Fibroblast of upper back skin (primary cell): ENCODE results near the gene ZNF777.
"Not testable (repeated sequence)": the region's sequence is repeated elsewhere in the genome, so short reads cannot be mapped to it uniquely, and the experiment has no call there.

Experiments
- DNase-seq: peaks from one replicate; pipeline ENCODE4 v3.0.0-alpha.2; 2013

The ZNF777 gene

GRCh38 chr7:149460493-149461277 lies at the start of gene ZNF777:
Gene ZNF777, minus strand, starts transcription at chr7:149461062. Its CDS starts 5,040 bp downstream, at chr7:149456022.
- peak; percentile 87 for DNase-seq

DNA sequence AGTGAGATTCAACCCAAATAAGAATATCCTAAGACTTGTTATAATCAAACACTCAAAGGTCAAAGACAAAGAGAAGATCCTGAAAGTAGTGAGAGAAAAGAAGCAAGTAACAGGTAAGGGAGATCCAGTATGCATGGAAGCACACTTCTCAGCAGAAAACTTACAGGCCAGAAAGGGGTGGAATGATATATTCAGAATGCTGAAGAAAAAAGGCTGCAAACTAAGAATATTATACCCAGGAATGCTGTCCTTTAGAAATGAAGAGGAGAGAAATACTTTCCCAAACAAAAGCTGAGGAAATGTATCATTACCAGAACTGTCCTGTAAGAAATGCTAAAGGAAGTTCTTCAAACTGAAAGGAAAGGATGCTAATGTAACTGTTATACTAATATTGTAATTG lies 49.4 kb upstream of the ZNF777 start:
- no peak for DNase-seq

DNA sequence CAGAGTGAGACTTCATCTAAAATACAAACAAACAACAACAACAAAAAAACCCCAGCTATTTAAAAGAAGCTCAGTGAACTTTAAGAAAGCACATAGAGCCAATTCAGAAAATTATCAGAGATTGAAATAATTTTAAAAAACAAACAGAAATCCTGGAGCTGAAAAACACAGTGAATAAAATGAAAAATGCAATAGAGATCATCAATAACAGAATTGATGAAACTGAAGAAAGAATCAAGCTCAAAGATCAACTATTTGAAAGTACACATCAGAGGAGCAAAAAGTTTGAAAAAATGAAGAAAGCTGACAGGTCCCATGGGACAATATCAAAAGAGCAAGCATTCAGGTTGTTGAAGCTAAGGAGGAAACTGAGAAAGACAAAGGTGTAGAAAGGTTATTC lies 48.9 kb upstream of the ZNF777 start:
- DNase-seq, result no peak

- no peak for DNase-seq
Measured at GRCh38 chr7:149505551-149505950, 44.7 kb upstream of the ZNF777 start.

GRCh38 chr7:149501651-149502050 lies 40.8 kb upstream of the ZNF777 start:
- DNase-seq, result no peak

- no peak for DNase-seq
Measured at GRCh38 chr7:149500910-149501309, 40.0 kb upstream of the ZNF777 start.

- no peak for DNase-seq
Measured at GRCh38 chr7:149500201-149500600, 39.3 kb upstream of the ZNF777 start.

- no peak for DNase-seq
Measured at GRCh38 chr7:149498811-149499210, 37.9 kb upstream of the ZNF777 start.

DNA sequence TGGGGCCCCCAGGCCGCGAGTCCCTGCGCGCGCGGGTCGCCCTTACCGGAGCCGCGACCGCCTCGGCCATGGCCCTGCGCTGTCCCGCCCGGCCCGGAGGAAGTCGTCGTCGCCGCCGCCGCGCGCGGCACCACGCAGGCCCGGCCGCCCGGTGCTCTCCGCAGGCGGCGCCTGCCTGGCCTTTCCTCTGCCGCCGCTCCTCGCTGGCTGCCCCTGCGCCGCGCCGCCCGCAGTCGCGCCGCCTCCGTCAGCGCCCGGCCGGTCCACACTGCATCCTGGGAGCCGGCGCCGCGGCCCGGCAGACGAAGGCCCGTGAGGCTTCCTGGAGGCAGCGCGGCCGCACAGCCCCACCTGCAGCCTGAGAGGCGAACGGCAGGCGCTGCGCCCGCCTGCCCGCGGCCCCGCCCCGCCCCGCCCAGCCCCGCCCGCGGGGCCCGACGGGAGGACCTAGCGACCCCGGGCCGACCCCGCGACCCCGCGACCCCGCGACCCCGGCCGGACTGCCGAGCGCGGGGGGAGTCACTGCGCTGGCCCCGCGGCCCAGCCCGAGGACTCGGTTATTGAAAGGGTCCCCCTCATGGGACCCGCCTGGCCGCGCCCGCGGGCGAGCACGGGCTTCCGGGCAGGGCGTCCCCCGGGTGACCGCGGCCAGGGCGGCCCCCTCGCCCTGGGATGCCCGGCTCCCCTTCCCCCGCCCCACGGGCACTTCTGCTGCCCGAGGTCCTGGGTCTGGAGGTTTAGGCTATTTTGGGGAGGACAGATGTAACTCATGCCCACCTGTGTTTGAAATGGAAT lies 36.8 kb upstream of the ZNF777 start, which contains the start of gene ZNF746:
Gene ZNF746 (minus strand): TSS at position 343 of the 795 bp plus-strand sequence. CDS start 273 bp downstream, at position 70.
- DNase-seq, result peak; percentile 78

GRCh38 chr7:149496642-149497391 lies 36.0 kb upstream of the ZNF777 start:
- peak; percentile 20 for DNase-seq

DNA sequence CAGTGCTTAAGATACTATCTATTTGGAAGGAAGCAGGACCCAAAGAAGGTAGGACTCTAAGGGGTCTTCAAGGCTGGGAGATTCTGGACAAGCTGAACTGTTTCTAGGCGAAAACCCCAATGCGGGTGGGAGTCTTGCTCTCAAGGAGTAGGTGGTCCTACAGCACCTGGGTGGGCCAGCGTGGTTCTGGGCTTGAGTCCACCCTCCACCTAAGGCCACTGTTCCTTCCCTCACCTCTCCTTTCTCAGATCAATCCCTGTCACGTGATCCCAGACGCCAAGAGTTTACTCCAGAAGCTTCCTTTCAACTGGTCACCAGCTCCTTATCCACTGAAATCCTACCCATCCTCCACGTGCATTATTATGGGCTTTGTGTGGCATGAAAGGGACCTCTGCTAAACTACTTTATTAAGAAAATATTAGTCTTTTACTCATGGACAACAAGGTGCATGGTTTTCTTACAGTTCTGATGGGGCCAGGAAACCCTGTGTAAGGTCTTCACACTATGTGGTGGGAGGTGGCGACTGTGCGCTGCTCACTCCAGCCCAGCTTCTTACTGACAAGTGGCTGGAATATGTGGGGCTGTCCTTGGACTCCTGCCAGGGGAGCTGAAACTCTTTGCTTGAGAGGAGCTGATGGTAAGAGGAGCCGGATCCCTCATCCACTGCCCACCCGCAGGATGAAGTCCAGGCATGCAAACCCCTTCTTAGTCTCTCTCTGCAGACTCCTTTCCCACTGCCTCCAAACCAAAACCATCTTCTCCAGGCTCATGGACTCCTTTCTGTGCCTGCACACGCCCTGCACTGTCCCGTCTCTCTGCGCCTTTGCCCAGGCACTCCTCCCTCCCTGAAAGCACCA lies 35.2 kb upstream of the ZNF777 start:
- DNase-seq, result peak; percentile 85

GRCh38 chr7:149494738-149495368 lies 34.0 kb upstream of the ZNF777 start:
- no peak for DNase-seq

GRCh38 chr7:149493975-149494374 lies 33.1 kb upstream of the ZNF777 start:
- DNase-seq, result not testable (repeated sequence)

GRCh38 chr7:149493366-149493765 lies 32.5 kb upstream of the ZNF777 start:
- DNase-seq, result no peak

GRCh38 chr7:149490083-149490760 lies 29.4 kb upstream of the ZNF777 start:
- no peak for DNase-seq

GRCh38 chr7:149489391-149490024 lies 28.6 kb upstream of the ZNF777 start:
- DNase-seq, result no peak

GRCh38 chr7:149479568-149479967 lies 18.7 kb upstream of the ZNF777 start:
- no peak for DNase-seq

DNA sequence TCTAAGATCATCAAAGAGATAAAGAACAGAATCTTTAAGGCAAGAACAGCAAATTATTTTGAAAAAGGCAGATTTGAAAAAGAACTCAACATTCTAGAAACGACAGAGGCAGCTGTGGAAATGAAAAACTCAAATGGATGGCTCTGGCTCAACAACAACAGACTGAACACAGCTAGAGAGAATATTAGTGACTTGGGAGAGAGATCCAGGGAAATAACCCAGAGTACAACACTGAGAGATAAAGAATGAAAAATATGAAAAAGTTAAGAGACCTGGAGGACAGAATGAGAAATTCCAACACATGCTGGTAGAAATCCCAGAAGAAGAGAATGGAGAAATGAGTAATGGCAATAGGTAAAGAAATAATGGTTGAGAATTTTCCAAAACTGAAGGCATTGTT lies 17.9 kb upstream of the ZNF777 start:
- DNase-seq, result no peak

DNA sequence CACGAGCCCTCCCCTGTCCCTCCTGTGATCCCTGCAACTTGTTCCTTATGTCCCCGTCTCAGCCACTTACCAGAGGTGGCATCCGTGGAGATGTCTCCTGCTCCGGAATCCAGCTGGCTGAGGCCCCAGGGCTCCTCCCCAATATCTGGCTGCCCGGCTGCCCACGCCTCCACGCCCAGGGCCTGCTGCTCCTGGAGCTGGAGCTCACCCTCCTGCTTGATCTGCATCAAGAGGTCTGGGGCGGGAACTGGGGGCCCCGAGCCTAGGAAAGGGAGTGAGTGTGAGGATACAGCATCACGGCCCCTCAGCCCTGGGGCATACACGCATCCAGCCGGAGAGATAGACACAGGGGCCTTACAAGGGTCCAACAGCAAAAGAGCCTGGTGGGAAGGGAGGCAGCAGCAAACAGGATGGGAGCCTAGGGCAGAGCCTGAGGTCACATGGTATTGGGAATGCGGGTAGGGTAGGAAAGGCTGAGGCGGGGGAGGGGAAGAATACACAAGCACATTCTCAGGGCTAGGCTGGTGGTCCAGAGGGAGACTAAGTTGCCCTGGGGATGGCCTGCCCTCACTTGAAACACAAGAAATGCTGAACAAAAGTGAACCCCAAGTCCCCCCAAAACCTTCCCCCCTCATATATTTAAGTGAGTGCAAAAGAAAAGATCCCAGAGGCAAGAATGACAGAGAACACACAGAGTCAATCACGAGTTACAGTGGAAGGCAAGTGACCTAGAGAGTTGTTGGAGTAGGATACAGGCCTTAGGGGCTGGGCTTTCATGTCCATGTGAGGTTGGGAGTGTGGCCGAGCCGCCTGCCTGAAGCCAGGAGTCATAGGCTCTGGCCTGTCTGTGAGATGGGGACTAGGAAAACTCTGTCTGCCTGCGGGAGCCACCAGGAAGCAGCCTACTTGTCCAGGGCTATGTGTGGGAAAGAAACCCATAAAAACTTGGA lies 16.9 kb upstream of the ZNF777 start:
- no peak for DNase-seq
